Activated CD8-positive, alpha-beta memory T cell treated with anti-CD3 and anti-CD28 coated beads, Interleukin-2, amount 10 ng/mL, durations not matched to agents 7 days and 5 days (primary cell): ENCODE measurements around the gene E2F7. TPM values are rescaled to one million over a fixed set of nuclear protein-coding genes. Genes with fewer than 3 reads are reported as not detected.

Experiments used
- ATAC-seq: fragments of 150-1000 bp; cut with Tn5 transposase; one replicate; pipeline ENCODE4 v1.10.0; 2021; ENCODE audit warnings: moderate library complexity
- CTCF ChIA-PET: fragments of 350-600 bp; sonication (Branson Sonifier 250); formaldehyde crosslinking; loops from one replicate; lab custom pipeline; 2021; ENCODE audit warnings: antibody characterized with exemption; lab: Charles Lee
- DNase-seq: peaks from one replicate; pipeline ENCODE4 v3.0.0-alpha.2; 2020
- H3K27ac Mint-ChIP-seq: one replicate; pipeline ENCODE4 v1.8.0; 2021; ENCODE audit warnings: mild to moderate bottlenecking, mixed read lengths
- H3K27me3 Mint-ChIP-seq: one replicate; pipeline ENCODE4 v1.8.0; 2021; ENCODE audit warnings: mixed read lengths
- H3K36me3 Mint-ChIP-seq: one replicate; pipeline ENCODE4 v1.8.0; 2021; ENCODE audit warnings: mild to moderate bottlenecking, mixed read lengths
- H3K4me1 Mint-ChIP-seq: one replicate; pipeline ENCODE4 v1.8.0; 2021; ENCODE audit warnings: mixed read lengths
- H3K4me3 Mint-ChIP-seq: one replicate; pipeline ENCODE4 v1.8.0; 2021; ENCODE audit warnings: mild to moderate bottlenecking, moderate library complexity, mixed read lengths
- H3K9me3 Mint-ChIP-seq: one replicate; pipeline ENCODE4 v1.8.0; 2022; ENCODE audit warnings: low read depth, mixed read lengths
- total RNA-seq, 2 experiments: library from RNA; stranded (reverse); gene quantifications; one replicate each; pipeline ENCODE4 v1.2.3, GENCODE V29; 2021

E2F7 gene
- total RNA-seq, 2 experiments from 2014 or later, result 20.2 to 26.1 TPM

- Mint-ChIP-seq H3K9me3 (no peaks in the 10 kb centered on the region), H3K27ac (no peak overlapping the region), H3K27me3 (peaks cover 15% of the 10 kb centered on the region), H3K4me1 (peaks cover 6% of the 10 kb centered on the region), H3K4me3 (no peak overlapping the region), H3K36me3 (no peaks in the 10 kb centered on the region)
- DNase-seq (no peak), ATAC-seq (no peak)
- CTCF ChIA-PET, result interaction anchor here (3.4 kb wide), 1 partner anchor 12 kb away, joined by 13 read pairs; no protein-coding TSS in a partner anchor
These were observed 67.0 kb downstream of the E2F7 start for GRCh38 chr12:76998386-76998785.

GRCh38 chr12:76997011-76997780 is 68.2 kb downstream of the E2F7 start:
- no peak for ATAC-seq
- H3K9me3 Mint-ChIP-seq, result no peaks in the 10 kb centered on the region
- CTCF ChIA-PET, result interaction anchor here (1.6 kb wide), 1 partner anchor 14 kb away, joined by 4 read pairs; no protein-coding TSS in a partner anchor

GRCh38 chr12:76990716-76991115 is 74.7 kb downstream of the E2F7 start:
- no peak overlapping the region for H3K4me3 Mint-ChIP-seq
- DNase-seq, result no peak
- no peaks in the 10 kb centered on the region for H3K9me3 Mint-ChIP-seq
- no peak overlapping the region for H3K27ac Mint-ChIP-seq
- no peaks in the 10 kb centered on the region for H3K36me3 Mint-ChIP-seq
- peaks cover 21% of the 10 kb centered on the region for H3K27me3 Mint-ChIP-seq
- CTCF ChIA-PET, result interaction anchor here (2.0 kb wide), 1 partner anchor 20 kb away, joined by 5 read pairs; no protein-coding TSS in a partner anchor
- no peaks in the 10 kb centered on the region for H3K4me1 Mint-ChIP-seq
- ATAC-seq, result no peak

More at GRCh38 chr12:76997011-76997780, 68.2 kb downstream of the E2F7 start:
- DNase-seq, result no peak
- Mint-ChIP-seq H3K36me3 (no peaks in the 10 kb centered on the region), H3K27ac (no peak overlapping the region), H3K27me3 (peaks cover 19% of the 10 kb centered on the region), H3K4me1 (no peaks in the 10 kb centered on the region), H3K4me3 (no peak overlapping the region)

- Mint-ChIP-seq H3K36me3 (peaks cover 3% of the 10 kb centered on the region), H3K9me3 (peaks cover 13% of the 10 kb centered on the region), H3K27ac (no peak overlapping the region), H3K4me3 (no peak overlapping the region), H3K27me3 (peaks cover 6% of the 10 kb centered on the region), H3K4me1 (no peaks in the 10 kb centered on the region)
- CTCF ChIA-PET, result no interaction called here
- no peak for DNase-seq
- no peak for ATAC-seq
These were observed 80.8 kb downstream of the E2F7 start for GRCh38 chr12:76984566-76984965.

- peaks cover 7% of the 10 kb centered on the region for H3K27me3 Mint-ChIP-seq
- ATAC-seq, result no peak
- H3K9me3 Mint-ChIP-seq, result peaks cover 13% of the 10 kb centered on the region
- no peak for DNase-seq
- CTCF ChIA-PET, result interaction anchor here (0.7 kb wide), 1 partner anchor 27 kb away, joined by 3 read pairs; no protein-coding TSS in a partner anchor
- H3K4me3 Mint-ChIP-seq, result no peak overlapping the region
- H3K4me1 Mint-ChIP-seq, result no peaks in the 10 kb centered on the region
- H3K36me3 Mint-ChIP-seq, result peaks cover 3% of the 10 kb centered on the region
- no peak overlapping the region for H3K27ac Mint-ChIP-seq
These were observed 81.9 kb downstream of the E2F7 start for GRCh38 chr12:76983420-76983819.

- Mint-ChIP-seq H3K27ac (no peak overlapping the region), H3K4me1 (no peaks in the 10 kb centered on the region), H3K27me3 (peaks cover 9% of the 10 kb centered on the region), H3K9me3 (peaks cover 13% of the 10 kb centered on the region), H3K36me3 (peaks cover 3% of the 10 kb centered on the region), H3K4me3 (no peak overlapping the region)
- DNase-seq (no peak), ATAC-seq (no peak)
- CTCF ChIA-PET, result no interaction called here
These were observed 85.2 kb downstream of the E2F7 start for GRCh38 chr12:76980196-76980595.

- no peak for DNase-seq
- no peaks in the 10 kb centered on the region for H3K9me3 Mint-ChIP-seq
- H3K4me3 Mint-ChIP-seq, result no peak overlapping the region
- H3K36me3 Mint-ChIP-seq, result no peaks in the 10 kb centered on the region
- no peak for ATAC-seq
- no peaks in the 10 kb centered on the region for H3K4me1 Mint-ChIP-seq
- no peak overlapping the region for H3K27ac Mint-ChIP-seq
- H3K27me3 Mint-ChIP-seq, result peaks cover 25% of the 10 kb centered on the region
- CTCF ChIA-PET, result no interaction called here
These were observed 88.5 kb downstream of the E2F7 start for GRCh38 chr12:76976777-76977382.

Other genes with a start within 250 kb of the E2F7 start
- gene CSRP2, start 186.6 kb downstream of the E2F7 start, total RNA-seq, result 1 to 10 TPM in 1 of 2 experiments, not detected in 1; 1.2 TPM